Right lobe of liver (tissue), 6 donors: Measurements from ENCODE around the gene SYT17. TPM values are rescaled to one million over a fixed set of nuclear protein-coding genes. Genes with fewer than 3 reads are reported as not detected.

Experiments used
- ATAC-seq, 4 donors: fragments of 200-7000 bp; cut with Tn5 transposase; one replicate each; pipeline ENCODE4 v1.9.1; 2020; ENCODE audit warnings: mild to moderate bottlenecking in 4 of 4, moderate library complexity in 4 of 4
- DNase-seq, 3 donors: peaks; one replicate each; pipeline ENCODE4 v3.0.0-alpha.2; 2020
- H3K27ac ChIP-seq, 3 donors: fragments of 200-600 bp; one replicate each; pipeline ENCODE4 v1.8.0; 2022
- H3K27me3 ChIP-seq, 2 donors: fragments of 200-600 bp; one replicate each; pipeline ENCODE4 v1.8.0; 2022
- H3K36me3 ChIP-seq, 4 donors: fragments of 200-600 bp; sonication (generic) in 1 of 4; one replicate each; pipeline versions ENCODE4 v1.5.1 to v1.8.0; 2017 to 2022; ENCODE audit warnings: control low read depth in 1 of 4
- H3K4me1 ChIP-seq, 4 donors: fragments of 200-600 bp; sonication (generic) in 1 of 4; one replicate each; pipeline versions ENCODE4 v1.5.1 to v1.8.0; 2017 to 2022; ENCODE audit warnings: control low read depth in 1 of 4
- H3K4me3 ChIP-seq, 3 donors: fragments of 200-600 bp; one replicate each; pipeline ENCODE4 v1.8.0; 2022
- H3K9me3 ChIP-seq, 4 donors: fragments of 200-600 bp; sonication (generic) in 1 of 4; one replicate each; pipeline versions ENCODE4 v1.5.1 to v1.8.0; 2017 to 2022; ENCODE audit warnings: control low read depth in 1 of 4
- CTCF ChIP-seq, 4 donors: fragments of 200-600 bp in 3 of 4; fragments of 450-650 bp in 1 of 4; IDR thresholded peaks; one replicate each; pipeline versions ENCODE4 v1.5.1 to v1.8.0; 2016 to 2022; ENCODE audit warnings: antibody characterized with exemption in 4 of 4, mild to moderate bottlenecking in 2 of 4
- POLR2A ChIP-seq: fragments of 450-650 bp; IDR thresholded peaks from one replicate; pipeline ENCODE4 v1.6.1; 2017; ENCODE audit warnings: antibody characterized with exemption, mild to moderate bottlenecking
- WGBS: methylation state at CpG from one replicate; pipeline ENCODE4 v1.1.6; 2018; ENCODE audit warnings: low coverage, low lambda C conversion rate; ENCODE audit not compliant: insufficient coverage; ENCODE audit errors: missing lambda C conversion rate; 5-methylcytosine and 5-hydroxymethylcytosine counted together
- intact Hi-C, 2 donors: fragments of 100-400 bp; cut with DNase I; formaldehyde crosslinking; loops; one replicate each; pipeline versions ENCODE4 v1.11.2 to v1.14.1; 2022
- total RNA-seq, 6 experiments: library from RNA; depleted of rRNA in 2 of 6; stranded (reverse); fragments of >200 nt in 2 of 6; fragmentation: NEBNext Ultra II Directional in 3 of 6; extraction: Animal tissue kit (Norgen Biotek cat#: 25700) in 3 of 6; gene quantifications; one replicate each; pipeline versions ENCODE4 v1.1.0 to v1.2.4, GENCODE V29; 2016 to 2023
- donor health status: DM: no; HTN: yes; CAD: no.
- donor health status: DM: no; HTN: no; CAD: no.
- donor health status: DM: no; HTN: no; CAD: no.
- donor health status: DM: no; HTN: yes; CAD: no.
- donor health status: DM: no; HTN: yes; CAD: no.

Gene SYT17
- total RNA-seq, 6 experiments from 2014 or later, result 8.2 to 14.1 (median 9.5) TPM

GRCh38 chr16:19223235-19224170, 55.5 kb downstream of the SYT17 start:
- intact Hi-C loops, result no loop called here

GRCh38 chr16:19225651-19226050, 57.6 kb downstream of the SYT17 start:
- intact Hi-C loops, result no loop called here
- Histone ChIP-seq H3K27ac (no peak overlapping the region), H3K4me3 (no peak overlapping the region), H3K36me3 (peaks cover 0 to 18% (median 8%) of the 10 kb centered on the region in 4 donors), H3K4me1 (no peaks in the 10 kb centered on the region), H3K27me3 (no peaks in the 10 kb centered on the region), H3K9me3 (no peaks in the 10 kb centered on the region)
- TF ChIP-seq CTCF (IDR thresholded peaks at IDR 0.05) (no peak), POLR2A (no peak)
- ATAC-seq (no peak), DNase-seq (no peak)

More at GRCh38 chr16:19223235-19224170, 55.5 kb downstream of the SYT17 start:
- ATAC-seq, result peak in 3 of 4 donors; percentile 28 to 46 (median 42)
- no peak overlapping the region for H3K27ac ChIP-seq
- no peaks in the 10 kb centered on the region for H3K9me3 ChIP-seq
- H3K4me1 ChIP-seq, result no peaks in the 10 kb centered on the region
- TF ChIP-seq CTCF (IDR thresholded peaks at IDR 0.05) (peak; percentile 34 to 70 (median 50)), POLR2A (no peak)
- no peak for DNase-seq
- H3K27me3 ChIP-seq, result no peaks in the 10 kb centered on the region
- peaks cover 0 to 18% (median 8%) of the 10 kb centered on the region in 4 donors for H3K36me3 ChIP-seq
- H3K4me3 ChIP-seq, result no peak overlapping the region
- 57% methylated on average over 8 of the region's 8 CpGs for WGBS

- intact Hi-C loops, result no loop called here
- H3K27ac ChIP-seq, result no peak overlapping the region
- H3K4me3 ChIP-seq, result no peak overlapping the region
- peaks cover 0 to 19% (median 9%) of the 10 kb centered on the region in 4 donors for H3K36me3 ChIP-seq
- H3K4me1 ChIP-seq, result no peaks in the 10 kb centered on the region
- ATAC-seq (no peak), DNase-seq (no peak)
- WGBS, result 69% methylated on average over 2 of the region's 2 CpGs
- no peaks in the 10 kb centered on the region for H3K9me3 ChIP-seq
- TF ChIP-seq POLR2A (no peak), CTCF (IDR thresholded peaks at IDR 0.05) (no peak)
- no peaks in the 10 kb centered on the region for H3K27me3 ChIP-seq
Observed at GRCh38 chr16:19227643-19228042, 59.6 kb downstream of the SYT17 start.

- 80% methylated on average over 4 of the region's 4 CpGs for WGBS
- H3K27me3 ChIP-seq, result no peaks in the 10 kb centered on the region
- H3K9me3 ChIP-seq, result no peaks in the 10 kb centered on the region
- ATAC-seq (no peak), DNase-seq (no peak)
- no peak overlapping the region for H3K27ac ChIP-seq
- intact Hi-C loops, result no loop called here
- no peak overlapping the region for H3K4me3 ChIP-seq
- TF ChIP-seq POLR2A (no peak), CTCF (IDR thresholded peaks at IDR 0.05) (no peak)
- peaks cover 0 to 19% (median 9%) of the 10 kb centered on the region in 4 donors for H3K36me3 ChIP-seq
- H3K4me1 ChIP-seq, result no peaks in the 10 kb centered on the region
Observed at GRCh38 chr16:19228052-19228451, 60.0 kb downstream of the SYT17 start.
